ENCODE data around the gene ITGBL1. TPM values are rescaled to one million over a fixed set of nuclear protein-coding genes. Genes with fewer than 3 reads are reported as not detected.

Gene ITGBL1
- total and polyA plus RNA-seq, 2 experiments from 2014 or later, result 0.29 TPM; not detected in 1

- TF ChIP-seq, protein P1, sequence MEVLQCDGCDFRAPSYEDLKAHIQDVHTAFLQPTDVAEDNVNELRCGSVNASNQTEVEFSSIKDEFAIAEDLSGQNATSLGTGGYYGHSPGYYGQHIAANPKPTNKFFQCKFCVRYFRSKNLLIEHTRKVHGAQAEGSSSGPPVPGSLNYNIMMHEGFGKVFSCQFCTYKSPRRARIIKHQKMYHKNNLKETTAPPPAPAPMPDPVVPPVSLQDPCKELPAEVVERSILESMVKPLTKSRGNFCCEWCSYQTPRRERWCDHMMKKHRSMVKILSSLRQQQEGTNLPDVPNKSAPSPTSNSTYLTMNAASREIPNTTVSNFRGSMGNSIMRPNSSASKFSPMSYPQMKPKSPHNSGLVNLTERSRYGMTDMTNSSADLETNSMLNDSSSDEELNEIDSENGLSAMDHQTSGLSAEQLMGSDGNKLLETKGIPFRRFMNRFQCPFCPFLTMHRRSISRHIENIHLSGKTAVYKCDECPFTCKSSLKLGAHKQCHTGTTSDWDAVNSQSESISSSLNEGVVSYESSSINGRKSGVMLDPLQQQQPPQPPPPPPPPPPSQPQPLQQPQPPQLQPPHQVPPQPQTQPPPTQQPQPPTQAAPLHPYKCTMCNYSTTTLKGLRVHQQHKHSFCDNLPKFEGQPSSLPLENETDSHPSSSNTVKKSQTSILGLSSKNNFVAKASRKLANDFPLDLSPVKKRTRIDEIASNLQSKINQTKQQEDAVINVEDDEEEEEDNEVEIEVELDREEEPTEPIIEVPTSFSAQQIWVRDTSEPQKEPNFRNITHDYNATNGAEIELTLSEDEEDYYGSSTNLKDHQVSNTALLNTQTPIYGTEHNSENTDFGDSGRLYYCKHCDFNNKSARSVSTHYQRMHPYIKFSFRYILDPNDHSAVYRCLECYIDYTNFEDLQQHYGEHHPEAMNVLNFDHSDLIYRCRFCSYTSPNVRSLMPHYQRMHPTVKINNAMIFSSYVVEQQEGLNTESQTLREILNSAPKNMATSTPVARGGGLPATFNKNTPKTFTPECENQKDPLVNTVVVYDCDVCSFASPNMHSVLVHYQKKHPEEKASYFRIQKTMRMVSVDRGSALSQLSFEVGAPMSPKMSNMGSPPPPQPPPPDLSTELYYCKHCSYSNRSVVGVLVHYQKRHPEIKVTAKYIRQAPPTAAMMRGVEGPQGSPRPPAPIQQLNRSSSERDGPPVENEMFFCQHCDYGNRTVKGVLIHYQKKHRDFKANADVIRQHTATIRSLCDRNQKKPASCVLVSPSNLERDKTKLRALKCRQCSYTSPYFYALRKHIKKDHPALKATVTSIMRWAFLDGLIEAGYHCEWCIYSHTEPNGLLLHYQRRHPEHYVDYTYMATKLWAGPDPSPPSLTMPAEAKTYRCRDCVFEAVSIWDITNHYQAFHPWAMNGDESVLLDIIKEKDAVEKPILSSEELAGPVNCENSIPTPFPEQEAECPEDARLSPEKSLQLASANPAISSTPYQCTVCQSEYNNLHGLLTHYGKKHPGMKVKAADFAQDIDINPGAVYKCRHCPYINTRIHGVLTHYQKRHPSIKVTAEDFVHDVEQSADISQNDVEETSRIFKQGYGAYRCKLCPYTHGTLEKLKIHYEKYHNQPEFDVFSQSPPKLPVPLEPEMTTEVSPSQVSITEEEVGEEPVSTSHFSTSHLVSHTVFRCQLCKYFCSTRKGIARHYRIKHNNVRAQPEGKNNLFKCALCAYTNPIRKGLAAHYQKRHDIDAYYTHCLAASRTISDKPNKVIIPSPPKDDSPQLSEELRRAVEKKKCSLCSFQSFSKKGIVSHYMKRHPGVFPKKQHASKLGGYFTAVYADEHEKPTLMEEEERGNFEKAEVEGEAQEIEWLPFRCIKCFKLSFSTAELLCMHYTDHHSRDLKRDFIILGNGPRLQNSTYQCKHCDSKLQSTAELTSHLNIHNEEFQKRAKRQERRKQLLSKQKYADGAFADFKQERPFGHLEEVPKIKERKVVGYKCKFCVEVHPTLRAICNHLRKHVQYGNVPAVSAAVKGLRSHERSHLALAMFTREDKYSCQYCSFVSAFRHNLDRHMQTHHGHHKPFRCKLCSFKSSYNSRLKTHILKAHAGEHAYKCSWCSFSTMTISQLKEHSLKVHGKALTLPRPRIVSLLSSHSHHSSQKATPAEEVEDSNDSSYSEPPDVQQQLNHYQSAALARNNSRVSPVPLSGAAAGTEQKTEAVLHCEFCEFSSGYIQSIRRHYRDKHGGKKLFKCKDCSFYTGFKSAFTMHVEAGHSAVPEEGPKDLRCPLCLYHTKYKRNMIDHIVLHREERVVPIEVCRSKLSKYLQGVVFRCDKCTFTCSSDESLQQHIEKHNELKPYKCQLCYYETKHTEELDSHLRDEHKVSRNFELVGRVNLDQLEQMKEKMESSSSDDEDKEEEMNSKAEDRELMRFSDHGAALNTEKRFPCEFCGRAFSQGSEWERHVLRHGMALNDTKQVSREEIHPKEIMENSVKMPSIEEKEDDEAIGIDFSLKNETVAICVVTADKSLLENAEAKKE (CRISPR knock-in tag; IDR thresholded peaks at IDR 0.05), result no peak
These were observed 187.2 kb downstream of the ITGBL1 start (continued) for GRCh38 chr13:101639711-101640110.

GRCh38 chr13:101640788-101641400 is 188.4 kb downstream of the ITGBL1 start:
- no peak for ATAC-seq
- no peaks in the 10 kb centered on the region for H3F3A ChIP-seq (replicated peaks; ENCODE audit: low read depth)
- no peak overlapping the region for H3K4me3 Mint-ChIP-seq
- no peaks in the 10 kb centered on the region for H3K27me3 ChIP-seq (ENCODE audit: insufficient read depth)
- no peaks in the 10 kb centered on the region for H3K27me3 Mint-ChIP-seq (ENCODE audit: insufficient read depth, low read depth, poor library complexity)
- H3K4me2 ChIP-seq, result no peak overlapping the region
- H3K4me3 ChIP-seq, result no peak overlapping the region
- H3K27ac Mint-ChIP-seq, result no peak overlapping the region
- no peaks in the 10 kb centered on the region for H4K20me1 ChIP-seq (replicated peaks; ENCODE audit: insufficient read depth)
- no peaks in the 10 kb centered on the region for H3K36me3 Mint-ChIP-seq (ENCODE audit: low read depth)
- no peaks in the 10 kb centered on the region; the same call in 2 of the 3 replicates for H3K9me3 Mint-ChIP-seq
- H3K4me1 Mint-ChIP-seq, result no peaks in the 10 kb centered on the region
- no peaks in the 10 kb centered on the region for H3K79me2 ChIP-seq (replicated peaks; ENCODE audit: insufficient read depth)
- H2AFZ ChIP-seq, result no peak overlapping the region
- no peaks in the 10 kb centered on the region for H3K36me3 ChIP-seq (ENCODE audit: insufficient read depth)
- no peak overlapping the region for H3K27ac ChIP-seq (ENCODE audit: low read depth)
- DNase-seq (ENCODE audit: low spot score), result no peak
- H3K4me1 ChIP-seq (ENCODE audit: insufficient read depth), result 0 out of 2 replicates have a peak, but pooled peaks cover 5% of the 10 kb centered on the region
- H3K9me2 ChIP-seq (ENCODE audit: insufficient read depth), result no peaks in the 10 kb centered on the region; the same call in 1 of the 2 replicates
- no peak for TF ChIP-seq EZH2 (IDR thresholded peaks at IDR 0.05; ENCODE audit: low read depth, unreplicated experiment)
- no peak for TF ChIP-seq EZH2phosphoT487 (IDR thresholded peaks at IDR 0.05; ENCODE audit: unreplicated experiment)
- TF ChIP-seq, protein P2, sequence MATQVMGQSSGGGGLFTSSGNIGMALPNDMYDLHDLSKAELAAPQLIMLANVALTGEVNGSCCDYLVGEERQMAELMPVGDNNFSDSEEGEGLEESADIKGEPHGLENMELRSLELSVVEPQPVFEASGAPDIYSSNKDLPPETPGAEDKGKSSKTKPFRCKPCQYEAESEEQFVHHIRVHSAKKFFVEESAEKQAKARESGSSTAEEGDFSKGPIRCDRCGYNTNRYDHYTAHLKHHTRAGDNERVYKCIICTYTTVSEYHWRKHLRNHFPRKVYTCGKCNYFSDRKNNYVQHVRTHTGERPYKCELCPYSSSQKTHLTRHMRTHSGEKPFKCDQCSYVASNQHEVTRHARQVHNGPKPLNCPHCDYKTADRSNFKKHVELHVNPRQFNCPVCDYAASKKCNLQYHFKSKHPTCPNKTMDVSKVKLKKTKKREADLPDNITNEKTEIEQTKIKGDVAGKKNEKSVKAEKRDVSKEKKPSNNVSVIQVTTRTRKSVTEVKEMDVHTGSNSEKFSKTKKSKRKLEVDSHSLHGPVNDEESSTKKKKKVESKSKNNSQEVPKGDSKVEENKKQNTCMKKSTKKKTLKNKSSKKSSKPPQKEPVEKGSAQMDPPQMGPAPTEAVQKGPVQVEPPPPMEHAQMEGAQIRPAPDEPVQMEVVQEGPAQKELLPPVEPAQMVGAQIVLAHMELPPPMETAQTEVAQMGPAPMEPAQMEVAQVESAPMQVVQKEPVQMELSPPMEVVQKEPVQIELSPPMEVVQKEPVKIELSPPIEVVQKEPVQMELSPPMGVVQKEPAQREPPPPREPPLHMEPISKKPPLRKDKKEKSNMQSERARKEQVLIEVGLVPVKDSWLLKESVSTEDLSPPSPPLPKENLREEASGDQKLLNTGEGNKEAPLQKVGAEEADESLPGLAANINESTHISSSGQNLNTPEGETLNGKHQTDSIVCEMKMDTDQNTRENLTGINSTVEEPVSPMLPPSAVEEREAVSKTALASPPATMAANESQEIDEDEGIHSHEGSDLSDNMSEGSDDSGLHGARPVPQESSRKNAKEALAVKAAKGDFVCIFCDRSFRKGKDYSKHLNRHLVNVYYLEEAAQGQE (IDR thresholded peaks at IDR 0.05; ENCODE audit: unreplicated experiment), result no peak
- TF ChIP-seq STAT1 (IDR thresholded peaks at IDR 0.05; ENCODE audit: unreplicated experiment), result no peak
- TF ChIP-seq ZNF331 (CRISPR knock-in tag; IDR thresholded peaks at IDR 0.05; ENCODE audit: low read depth), result no peak
- TF ChIP-seq ZNF114 (CRISPR knock-in tag; IDR thresholded peaks at IDR 0.05), result no peak

All from GM23338 (cell line).